ENCODE measurements around the gene RIPOR3.

DNA sequence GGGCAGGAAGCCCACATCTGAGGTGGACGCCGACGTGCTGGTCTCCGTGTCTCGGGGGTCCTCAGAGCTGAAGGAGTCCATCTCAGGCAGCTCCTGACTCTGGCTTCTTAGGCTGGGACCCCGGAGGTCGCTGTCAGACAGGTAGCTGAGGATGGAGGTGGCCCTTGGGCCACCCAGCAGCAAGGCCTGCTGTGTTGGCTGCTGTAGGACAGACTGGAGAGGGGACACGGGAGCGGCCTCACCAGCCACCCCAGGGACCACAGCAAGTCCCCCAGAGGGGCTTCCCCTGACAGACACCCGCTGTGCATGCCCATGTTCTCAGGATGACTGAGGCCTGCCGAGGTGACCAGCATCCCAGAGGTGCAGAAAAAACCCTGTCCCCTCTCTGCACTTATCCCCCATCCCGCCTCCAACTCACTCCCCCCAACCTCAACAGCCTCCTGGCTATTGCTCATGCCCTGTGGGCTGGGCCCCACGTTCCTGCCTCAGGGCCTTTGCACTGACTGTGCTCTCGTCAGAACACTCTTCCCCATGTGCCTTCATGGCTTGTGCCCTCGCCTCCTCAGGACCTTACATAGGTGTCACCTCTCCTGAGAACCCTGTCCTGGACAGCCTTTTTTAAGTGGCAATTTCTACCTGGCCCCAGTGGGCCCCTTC, 88.8 kb downstream of the RIPOR3 start:
- TF ChIP-seq POLR2A (IDR thresholded peaks at IDR 0.05; ENCODE audit: low read length) (no peak), GATA1 (IDR thresholded peaks at IDR 0.05; ENCODE audit: low read depth, low read length) (no peak)
